HepG2 (cell line): ENCODE data around the gene PERP. TPM values are rescaled to one million over a fixed set of nuclear protein-coding genes. Genes with fewer than 3 reads are reported as not detected.

ENCODE experiments used
- CEBPG ChIP-seq: IDR thresholded peaks from 2 replicates; pipeline ENCODE4 v1.6.1; 2016
- IRF2 ChIP-seq: IDR thresholded peaks from 2 replicates; pipeline ENCODE4 v1.6.1; 2018; ENCODE audit warnings: missing genetic modification reagents, missing compliant biosample characterization
- PAF1 ChIP-seq: IDR thresholded peaks from 2 replicates; pipeline ENCODE4 v1.6.1; 2016; ENCODE audit warnings: missing genetic modification reagents, missing compliant biosample characterization
- RAD21 ChIP-seq: fragments of 450-650 bp; formaldehyde crosslinking; IDR thresholded peaks from 2 replicates; pipeline ENCODE4 v1.5.0; 2020; ENCODE audit warnings: mild to moderate bottlenecking
- SMAD1 ChIP-seq: sonication (generic); formaldehyde crosslinking; IDR thresholded peaks from 2 replicates; pipeline ENCODE4 v1.4.0; 2020; ENCODE audit warnings: missing genetic modification reagents, low read depth, mild to moderate bottlenecking, borderline replicate concordance
- STAG1 ChIP-seq: sonication (generic); formaldehyde crosslinking; IDR thresholded peaks from 2 replicates; pipeline ENCODE4 v1.4.0; 2020; ENCODE audit warnings: missing genetic modification reagents
- THAP11 ChIP-seq: IDR thresholded peaks from 2 replicates; pipeline ENCODE4 v1.6.1; 2016; ENCODE audit warnings: missing biosample characterization, missing genetic modification reagents
- ZFYVE20 ChIP-seq: sonication (generic); formaldehyde crosslinking; IDR thresholded peaks from 2 replicates; pipeline ENCODE4 v1.8.0; 2023; ENCODE audit warnings: low read depth, mild to moderate bottlenecking, moderate library complexity, missing genetic modification reagents, borderline replicate concordance
- ZMYM2 ChIP-seq: sonication (generic); formaldehyde crosslinking; IDR thresholded peaks from 2 replicates; pipeline ENCODE4 v1.8.0; 2022; ENCODE audit warnings: mild to moderate bottlenecking, missing genetic modification reagents
- ZNF484 ChIP-seq: sonication (generic); formaldehyde crosslinking; IDR thresholded peaks from 2 replicates; pipeline ENCODE4 v1.5.1; 2020; ENCODE audit warnings: mild to moderate bottlenecking, low read depth, missing genetic modification reagents, borderline replicate concordance
- ZNF607 ChIP-seq: sonication (generic); formaldehyde crosslinking; IDR thresholded peaks from 2 replicates; pipeline ENCODE4 v1.5.1; 2020; ENCODE audit warnings: missing genetic modification reagents, mild to moderate bottlenecking, borderline replicate concordance
- ZNF614 ChIP-seq: IDR thresholded peaks from 2 replicates; pipeline ENCODE4 v1.6.1; 2018; ENCODE audit warnings: missing biosample characterization, missing genetic modification reagents, inconsistent platforms, borderline replicate concordance
- ZSCAN21 ChIP-seq: sonication (generic); formaldehyde crosslinking; IDR thresholded peaks from 2 replicates; pipeline ENCODE4 v1.8.0; 2022; ENCODE audit warnings: mild to moderate bottlenecking, missing genetic modification reagents, moderate library complexity, borderline replicate concordance
- polyA plus RNA-seq, 8 experiments: library from polyadenylated mRNA; depleted of rRNA in 3 of 8; stranded (reverse) in 7 of 8; unstranded in 1 of 8; fragments of >200 nt; fragmentation: Illumina TruSeq in 4 of 8; extraction: Trizol in 4 of 8; gene quantifications; 2 replicates each; pipeline versions ENCODE4 v1.2.1 to v1.2.3, GENCODE V29; 2011 to 2016; ENCODE audit warnings: low read depth in 4 of 8, missing spikeins in 1 of 8, mixed read lengths in 1 of 8; ENCODE audit not compliant: insufficient read depth in 1 of 8
- total RNA-seq, 5 experiments: library from RNA; depleted of rRNA; stranded (reverse); fragments of >200 nt; fragmentation: Illumina TruSeq; extraction: Trizol; gene quantifications; 2 replicates each; pipeline ENCODE4 v1.2.3, GENCODE V29; 2016; ENCODE audit warnings: low read depth in 1 of 5
- TF ChIP-seq, protein P1 (sequence below), 2 experiments: sonication (generic) in 1 of 2; formaldehyde crosslinking in 1 of 2; IDR thresholded peaks; 2 replicates each; pipeline versions ENCODE4 v1.4.0 to v1.6.1; 2016 to 2020; ENCODE audit warnings: borderline replicate concordance in 1 of 2, low read depth in 1 of 2, mild to moderate bottlenecking in 1 of 2, missing genetic modification reagents in 1 of 2
- TF ChIP-seq, protein P2 (sequence below): sonication (generic); formaldehyde crosslinking; IDR thresholded peaks from 2 replicates; pipeline ENCODE4 v1.4.0; 2020; ENCODE audit warnings: missing genetic modification reagents, borderline replicate concordance
- TF ChIP-seq, protein P3 (sequence below): IDR thresholded peaks from 2 replicates; pipeline ENCODE4 v1.6.1; 2012; ENCODE audit warnings: low read depth, low read length, improper control_type of control experiment
- TF ChIP-seq, protein P4 (sequence below): sonication (generic); formaldehyde crosslinking; IDR thresholded peaks from 2 replicates; pipeline ENCODE4 v1.5.0; 2020; ENCODE audit warnings: mild to moderate bottlenecking, missing genetic modification reagents, moderate library complexity
- TF ChIP-seq, protein P5 (sequence below): IDR thresholded peaks from 2 replicates; pipeline ENCODE4 v1.6.1; 2016; ENCODE audit warnings: missing genetic modification reagents, missing compliant biosample characterization

The PERP gene
- total and polyA plus RNA-seq, 2 of the 13 experiments (the other 11 are each of a cell fraction or from before 2014, with no cell fraction given) = 26.0 to 53.0 TPM

DNA sequence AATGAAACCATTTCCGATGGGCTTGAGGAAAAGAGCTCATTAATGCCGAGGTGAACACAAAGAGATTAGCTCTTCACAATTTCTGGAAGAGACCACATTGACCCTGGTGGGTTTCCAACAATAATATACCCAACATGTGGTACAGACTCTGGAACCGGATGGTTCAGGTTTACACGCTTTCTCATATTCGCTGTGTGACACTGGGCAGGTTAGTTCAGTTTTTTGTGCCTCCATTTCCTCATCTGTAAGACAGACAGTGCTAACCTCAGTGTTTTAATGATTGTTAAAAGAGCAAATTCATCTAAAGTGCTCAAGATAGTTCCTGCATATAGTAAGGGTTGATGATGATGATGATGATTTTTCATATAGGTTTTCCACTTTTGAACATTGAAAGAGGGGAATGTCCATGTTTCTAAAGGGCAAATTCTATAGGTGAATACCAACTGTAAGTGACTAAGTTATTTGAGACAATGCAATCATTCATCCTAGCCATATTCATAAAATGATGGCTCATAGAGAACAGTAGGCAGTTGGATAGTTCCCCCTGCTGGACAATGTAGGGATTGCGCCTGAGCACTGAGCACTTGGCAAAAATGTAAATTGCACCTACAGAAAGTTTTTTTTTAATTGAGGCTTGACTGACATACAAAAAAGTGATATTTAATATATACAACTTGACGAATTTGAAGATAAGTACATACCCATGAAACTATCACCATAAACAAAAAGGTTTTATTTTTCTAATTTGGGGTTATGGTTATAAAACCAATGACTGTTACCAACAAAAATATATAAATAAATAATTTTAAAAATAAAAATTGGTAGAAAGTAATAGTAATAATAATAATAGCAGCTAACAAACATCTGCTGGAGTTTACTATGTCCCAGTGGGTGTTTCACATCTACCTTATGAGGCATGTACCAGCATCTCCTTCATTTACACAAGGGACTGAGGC, 2.1 kb upstream of the PERP start (continued):
- TF ChIP-seq, protein P1, sequence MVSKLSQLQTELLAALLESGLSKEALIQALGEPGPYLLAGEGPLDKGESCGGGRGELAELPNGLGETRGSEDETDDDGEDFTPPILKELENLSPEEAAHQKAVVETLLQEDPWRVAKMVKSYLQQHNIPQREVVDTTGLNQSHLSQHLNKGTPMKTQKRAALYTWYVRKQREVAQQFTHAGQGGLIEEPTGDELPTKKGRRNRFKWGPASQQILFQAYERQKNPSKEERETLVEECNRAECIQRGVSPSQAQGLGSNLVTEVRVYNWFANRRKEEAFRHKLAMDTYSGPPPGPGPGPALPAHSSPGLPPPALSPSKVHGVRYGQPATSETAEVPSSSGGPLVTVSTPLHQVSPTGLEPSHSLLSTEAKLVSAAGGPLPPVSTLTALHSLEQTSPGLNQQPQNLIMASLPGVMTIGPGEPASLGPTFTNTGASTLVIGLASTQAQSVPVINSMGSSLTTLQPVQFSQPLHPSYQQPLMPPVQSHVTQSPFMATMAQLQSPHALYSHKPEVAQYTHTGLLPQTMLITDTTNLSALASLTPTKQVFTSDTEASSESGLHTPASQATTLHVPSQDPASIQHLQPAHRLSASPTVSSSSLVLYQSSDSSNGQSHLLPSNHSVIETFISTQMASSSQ (IDR thresholded peaks at IDR 0.05; ENCODE audit: low read depth) = no peak
- TF ChIP-seq, protein P1 (CRISPR knock-in tag; IDR thresholded peaks at IDR 0.05; ENCODE audit: borderline replicate concordance) = no peak
- TF ChIP-seq CEBPG (CRISPR knock-in tag) (peak; percentile 15; the same call in 1 of the 2 replicates), STAG1 (CRISPR knock-in tag) (peak; percentile 97), ZSCAN21 (no peak), PAF1 (no peak), THAP11 (CRISPR knock-in tag) (no peak), ZNF614 (peak; percentile 45; the same call in 1 of the 2 replicates), RAD21 (CRISPR knock-in tag) (peak; percentile 88), ZNF607 (CRISPR knock-in tag) (no peak), IRF2 (CRISPR knock-in tag) (peak; percentile 54; the same call in 1 of the 2 replicates), SMAD1 (CRISPR knock-in tag) (no peak), ZFYVE20 (no peak), ZNF484 (no peak), ZMYM2 (CRISPR knock-in tag) (no peak)
- TF ChIP-seq, protein P2, sequence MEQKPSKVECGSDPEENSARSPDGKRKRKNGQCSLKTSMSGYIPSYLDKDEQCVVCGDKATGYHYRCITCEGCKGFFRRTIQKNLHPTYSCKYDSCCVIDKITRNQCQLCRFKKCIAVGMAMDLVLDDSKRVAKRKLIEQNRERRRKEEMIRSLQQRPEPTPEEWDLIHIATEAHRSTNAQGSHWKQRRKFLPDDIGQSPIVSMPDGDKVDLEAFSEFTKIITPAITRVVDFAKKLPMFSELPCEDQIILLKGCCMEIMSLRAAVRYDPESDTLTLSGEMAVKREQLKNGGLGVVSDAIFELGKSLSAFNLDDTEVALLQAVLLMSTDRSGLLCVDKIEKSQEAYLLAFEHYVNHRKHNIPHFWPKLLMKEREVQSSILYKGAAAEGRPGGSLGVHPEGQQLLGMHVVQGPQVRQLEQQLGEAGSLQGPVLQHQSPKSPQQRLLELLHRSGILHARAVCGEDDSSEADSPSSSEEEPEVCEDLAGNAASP = 0 out of 2 replicates have a peak, but pooled peaks have one; percentile 53
- TF ChIP-seq, protein P3, sequence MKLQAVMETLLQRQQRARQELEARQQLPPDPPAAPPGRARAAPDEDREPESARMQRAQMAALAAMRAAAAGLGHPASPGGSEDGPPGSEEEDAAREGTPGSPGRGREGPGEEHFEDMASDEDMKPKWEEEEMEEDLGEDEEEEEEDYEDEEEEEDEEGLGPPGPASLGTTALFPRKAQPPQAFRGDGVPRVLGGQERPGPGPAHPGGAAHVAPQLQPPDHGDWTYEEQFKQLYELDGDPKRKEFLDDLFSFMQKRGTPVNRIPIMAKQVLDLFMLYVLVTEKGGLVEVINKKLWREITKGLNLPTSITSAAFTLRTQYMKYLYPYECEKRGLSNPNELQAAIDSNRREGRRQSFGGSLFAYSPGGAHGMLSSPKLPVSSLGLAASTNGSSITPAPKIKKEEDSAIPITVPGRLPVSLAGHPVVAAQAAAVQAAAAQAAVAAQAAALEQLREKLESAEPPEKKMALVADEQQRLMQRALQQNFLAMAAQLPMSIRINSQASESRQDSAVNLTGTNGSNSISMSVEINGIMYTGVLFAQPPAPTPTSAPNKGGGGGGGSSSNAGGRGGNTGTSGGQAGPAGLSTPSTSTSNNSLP = peak; percentile 94
- TF ChIP-seq, protein P4, sequence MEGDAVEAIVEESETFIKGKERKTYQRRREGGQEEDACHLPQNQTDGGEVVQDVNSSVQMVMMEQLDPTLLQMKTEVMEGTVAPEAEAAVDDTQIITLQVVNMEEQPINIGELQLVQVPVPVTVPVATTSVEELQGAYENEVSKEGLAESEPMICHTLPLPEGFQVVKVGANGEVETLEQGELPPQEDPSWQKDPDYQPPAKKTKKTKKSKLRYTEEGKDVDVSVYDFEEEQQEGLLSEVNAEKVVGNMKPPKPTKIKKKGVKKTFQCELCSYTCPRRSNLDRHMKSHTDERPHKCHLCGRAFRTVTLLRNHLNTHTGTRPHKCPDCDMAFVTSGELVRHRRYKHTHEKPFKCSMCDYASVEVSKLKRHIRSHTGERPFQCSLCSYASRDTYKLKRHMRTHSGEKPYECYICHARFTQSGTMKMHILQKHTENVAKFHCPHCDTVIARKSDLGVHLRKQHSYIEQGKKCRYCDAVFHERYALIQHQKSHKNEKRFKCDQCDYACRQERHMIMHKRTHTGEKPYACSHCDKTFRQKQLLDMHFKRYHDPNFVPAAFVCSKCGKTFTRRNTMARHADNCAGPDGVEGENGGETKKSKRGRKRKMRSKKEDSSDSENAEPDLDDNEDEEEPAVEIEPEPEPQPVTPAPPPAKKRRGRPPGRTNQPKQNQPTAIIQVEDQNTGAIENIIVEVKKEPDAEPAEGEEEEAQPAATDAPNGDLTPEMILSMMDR (CRISPR knock-in tag) = peak; percentile 90
- TF ChIP-seq, protein P5, sequence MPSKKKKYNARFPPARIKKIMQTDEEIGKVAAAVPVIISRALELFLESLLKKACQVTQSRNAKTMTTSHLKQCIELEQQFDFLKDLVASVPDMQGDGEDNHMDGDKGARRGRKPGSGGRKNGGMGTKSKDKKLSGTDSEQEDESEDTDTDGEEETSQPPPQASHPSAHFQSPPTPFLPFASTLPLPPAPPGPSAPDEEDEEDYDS (CRISPR knock-in tag) = 0 out of 2 replicates have a peak, but pooled peaks have one; percentile 30
